ENCODE results near the gene RPL26.
"Not testable (repeated sequence)": the region's sequence is repeated elsewhere in the genome, so short reads cannot be mapped to it uniquely, and the experiment has no call there.

DNA sequence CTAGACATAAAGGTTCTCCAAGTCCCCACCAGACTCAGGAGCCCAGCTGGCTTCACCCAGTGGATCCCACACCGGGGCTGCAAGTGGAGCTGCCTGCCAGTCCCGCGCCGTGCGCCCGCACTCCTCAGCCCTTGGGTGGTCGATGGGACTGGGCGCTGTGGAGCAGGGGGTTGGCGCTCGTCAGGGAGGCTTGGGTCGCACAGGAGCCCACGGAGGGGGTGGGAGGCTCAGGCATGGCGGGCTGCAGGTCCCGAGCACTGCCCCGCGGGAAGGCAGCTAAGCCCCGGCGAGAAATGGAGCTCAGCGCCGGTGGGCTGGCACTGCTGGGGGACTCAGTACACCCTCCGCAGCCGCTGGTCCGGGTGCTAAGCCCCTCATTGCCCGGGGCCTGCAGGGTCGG, 36.0 kb downstream of the RPL26 start:
- TF ChIP-seq, protein P1, sequence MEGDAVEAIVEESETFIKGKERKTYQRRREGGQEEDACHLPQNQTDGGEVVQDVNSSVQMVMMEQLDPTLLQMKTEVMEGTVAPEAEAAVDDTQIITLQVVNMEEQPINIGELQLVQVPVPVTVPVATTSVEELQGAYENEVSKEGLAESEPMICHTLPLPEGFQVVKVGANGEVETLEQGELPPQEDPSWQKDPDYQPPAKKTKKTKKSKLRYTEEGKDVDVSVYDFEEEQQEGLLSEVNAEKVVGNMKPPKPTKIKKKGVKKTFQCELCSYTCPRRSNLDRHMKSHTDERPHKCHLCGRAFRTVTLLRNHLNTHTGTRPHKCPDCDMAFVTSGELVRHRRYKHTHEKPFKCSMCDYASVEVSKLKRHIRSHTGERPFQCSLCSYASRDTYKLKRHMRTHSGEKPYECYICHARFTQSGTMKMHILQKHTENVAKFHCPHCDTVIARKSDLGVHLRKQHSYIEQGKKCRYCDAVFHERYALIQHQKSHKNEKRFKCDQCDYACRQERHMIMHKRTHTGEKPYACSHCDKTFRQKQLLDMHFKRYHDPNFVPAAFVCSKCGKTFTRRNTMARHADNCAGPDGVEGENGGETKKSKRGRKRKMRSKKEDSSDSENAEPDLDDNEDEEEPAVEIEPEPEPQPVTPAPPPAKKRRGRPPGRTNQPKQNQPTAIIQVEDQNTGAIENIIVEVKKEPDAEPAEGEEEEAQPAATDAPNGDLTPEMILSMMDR (IDR thresholded peaks at IDR 0.05): not testable (repeated sequence)
- not testable (repeated sequence) for TF ChIP-seq POLR2A (IDR thresholded peaks at IDR 0.05)

Measured in Peyer's patch (tissue), 4 donors.